Bronchial epithelial cell (primary cell): ENCODE results near the gene SUPT4H1. TPM values are rescaled to one million over a fixed set of nuclear protein-coding genes. Genes with fewer than 3 reads are reported as not detected.

Experiments
- DNase-seq: peaks from one replicate; pipeline ENCODE4 v3.0.0-alpha.2; 2010; ENCODE audit warnings: low read depth
- FAIRE-seq: peaks from 2 replicates; lab custom pipeline; 2011; peaks lifted over from hg19 to GRCh38; lab: Jason Lieb, UNC
- H3K27me3 ChIP-seq: 2 replicates; pipeline ENCODE4 v1.5.1; 2011; ENCODE audit warnings: low read length; ENCODE audit not compliant: control insufficient read depth, insufficient read depth
- H3K36me3 ChIP-seq: 2 replicates; pipeline ENCODE4 v1.5.1; 2011; ENCODE audit warnings: low read length; ENCODE audit not compliant: control insufficient read depth, insufficient read depth
- H3K4me3 ChIP-seq: 2 replicates; pipeline ENCODE4 v1.5.1; 2011; ENCODE audit warnings: mild to moderate bottlenecking, low read depth, low read length, control low read depth
- CTCF ChIP-seq: IDR thresholded peaks from 2 replicates; pipeline ENCODE4 v1.5.1; 2011; ENCODE audit warnings: mild to moderate bottlenecking, moderate library complexity, low read length, control low read depth, inconsistent platforms; ENCODE audit not compliant: insufficient read depth, severe bottlenecking
- total RNA-seq: library from RNA; depleted of rRNA; stranded (reverse); fragments of >200 nt; gene quantifications from 2 replicates; pipeline ENCODE4 v1.2.1, GENCODE V29; 2014

The SUPT4H1 gene
- total RNA-seq, 1 donor from 2014 or later, result 52.1 TPM

- H3K4me3 ChIP-seq, result no peak overlapping the region
- FAIRE-seq (no peak), DNase-seq (no peak)
- H3K27me3 ChIP-seq, result no peaks in the 10 kb centered on the region
- peaks cover 30% of the 10 kb centered on the region for H3K36me3 ChIP-seq
- no peak for TF ChIP-seq CTCF
These were observed 5.6 kb upstream of the SUPT4H1 start for GRCh38 chr17:58357312-58358297.

GRCh38 chr17:58356231-58356630, 4.2 kb upstream of the SUPT4H1 start:
- no peak for FAIRE-seq
- TF ChIP-seq CTCF, result no peak
- H3K27me3 ChIP-seq, result no peaks in the 10 kb centered on the region
- no peak overlapping the region for H3K4me3 ChIP-seq
- peaks cover 28% of the 10 kb centered on the region for H3K36me3 ChIP-seq
- DNase-seq, result no peak

DNA sequence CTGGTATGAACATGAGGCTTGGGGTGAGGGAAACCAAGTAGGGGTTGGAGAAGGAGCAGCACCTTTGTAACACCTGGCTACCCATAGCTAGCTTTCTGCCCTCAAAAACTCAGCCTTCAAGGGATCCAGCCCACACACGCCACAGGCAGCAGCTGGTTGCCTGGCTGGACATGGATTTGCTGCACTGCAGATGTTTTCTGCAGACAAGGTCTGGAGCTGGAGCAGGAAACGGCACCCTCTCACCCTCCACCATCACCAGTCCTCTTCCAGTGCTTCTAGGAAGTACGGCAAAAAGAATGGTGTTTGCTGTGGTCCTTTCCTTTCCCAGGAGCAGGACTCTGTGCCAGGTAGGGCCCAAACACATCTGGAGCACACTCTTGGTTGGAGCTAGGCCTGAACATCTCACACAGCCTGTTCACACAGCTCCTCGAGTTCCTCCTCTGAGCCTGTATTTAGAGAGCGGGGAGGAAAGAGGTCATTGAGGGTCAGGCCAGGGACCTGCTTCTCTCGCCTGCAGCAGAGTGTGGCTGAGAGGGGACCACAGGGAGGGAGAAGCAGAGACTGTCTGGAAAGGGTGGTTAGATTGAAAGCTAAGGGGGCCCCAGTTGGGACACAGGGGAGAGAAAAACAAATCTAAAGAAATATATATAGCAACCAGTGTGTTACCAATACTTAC, 2.7 kb upstream of the SUPT4H1 start:
- Histone ChIP-seq H3K4me3 (no peak overlapping the region), H3K36me3 (peaks cover 21% of the 10 kb centered on the region), H3K27me3 (no peaks in the 10 kb centered on the region)
- TF ChIP-seq CTCF, result no peak
- no peak for FAIRE-seq
- no peak for DNase-seq

DNA sequence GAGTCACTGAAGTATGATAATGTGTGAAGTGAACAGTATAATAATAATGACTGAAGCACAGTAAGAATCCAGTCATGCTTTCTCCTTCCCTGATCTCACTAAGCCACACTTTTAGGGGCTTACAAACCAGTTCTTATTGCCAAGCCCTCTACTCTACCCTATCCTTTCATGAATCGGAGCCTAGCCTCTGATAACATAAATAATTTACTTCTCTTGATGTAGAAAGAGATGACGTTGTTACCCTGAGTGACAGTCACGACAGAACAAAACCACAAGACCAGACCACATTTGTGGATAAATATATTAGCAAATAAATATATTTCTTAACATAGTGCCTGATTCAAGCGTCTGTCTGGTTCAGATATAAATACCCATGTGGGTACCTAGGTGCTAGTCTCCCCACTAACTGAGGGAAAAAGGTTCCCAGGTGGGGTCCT, 1.4 kb upstream of the SUPT4H1 start:
- peak; percentile 27 for DNase-seq
- H3K4me3 ChIP-seq, result no peak overlapping the region
- peaks cover 21% of the 10 kb centered on the region for H3K36me3 ChIP-seq
- TF ChIP-seq CTCF, result no peak
- no peak for FAIRE-seq
- H3K27me3 ChIP-seq, result no peaks in the 10 kb centered on the region

DNA sequence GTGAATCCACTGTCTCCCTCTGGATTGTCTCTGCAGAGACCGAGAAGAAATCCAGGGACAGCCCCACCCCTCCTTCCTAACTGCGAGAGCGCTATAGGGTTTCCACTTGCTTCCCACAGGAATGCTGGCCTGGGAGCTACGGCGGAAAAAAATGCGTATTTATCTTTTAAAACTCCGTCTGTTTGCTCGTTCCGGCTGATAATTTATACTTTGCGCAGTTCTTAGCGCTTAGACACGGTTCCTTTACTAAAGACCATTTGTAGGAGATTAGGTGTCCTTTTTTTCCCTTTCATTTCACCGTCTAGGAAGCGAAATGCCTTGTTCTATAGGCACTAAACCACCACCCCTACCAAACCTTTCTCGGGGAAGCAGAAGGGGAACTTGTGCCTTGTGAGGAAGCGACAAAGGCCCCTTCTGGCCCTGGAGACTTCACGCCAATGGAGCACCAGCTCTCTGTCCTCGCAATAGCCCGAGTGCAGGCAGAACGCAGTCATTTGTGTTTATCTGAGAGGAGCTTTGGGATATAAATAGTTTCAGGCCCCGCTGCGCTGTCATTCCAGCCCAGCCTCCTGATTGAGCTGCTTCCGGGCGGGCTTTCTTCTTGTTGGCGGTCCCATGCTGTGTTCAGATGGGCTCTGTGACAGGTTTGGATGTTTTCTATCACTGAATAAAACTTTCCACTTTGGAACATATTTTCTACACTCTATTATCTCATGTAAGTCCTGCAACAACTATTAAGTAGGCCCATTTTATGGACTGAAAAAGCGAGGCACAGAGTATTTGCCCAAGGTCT, 791 bp upstream of the SUPT4H1 start:
- no peak for DNase-seq
- Histone ChIP-seq H3K36me3 (peaks cover 19% of the 10 kb centered on the region), H3K27me3 (no peaks in the 10 kb centered on the region), H3K4me3 (peak overlapping the region; percentile 84)
- FAIRE-seq, result no peak
- TF ChIP-seq CTCF, result no peak
